GM12892 (cell line): Measurements from ENCODE around the gene TXNDC2.

Source experiments
- DNase-seq: peaks from one replicate; pipeline ENCODE4 v3.0.0; 2011; ENCODE audit not compliant: insufficient read length
- FAIRE-seq: peaks from 2 replicates; lab custom pipeline; 2011; peaks lifted over from hg19 to GRCh38; lab: Jason Lieb, UNC
- POLR2A ChIP-seq: IDR thresholded peaks from 2 replicates; pipeline ENCODE4 v1.6.1; 2011; ENCODE audit warnings: low read depth, low read length, control low read depth
- POLR2AphosphoS5 ChIP-seq: IDR thresholded peaks from 2 replicates; pipeline ENCODE4 v1.6.1; 2011; ENCODE audit warnings: low read depth, low read length, control low read depth
- TAF1 ChIP-seq: IDR thresholded peaks from 2 replicates; pipeline ENCODE4 v1.6.1; 2011; ENCODE audit warnings: low read depth, mild to moderate bottlenecking, control low read depth, low read length, borderline replicate concordance

The TXNDC2 gene

GRCh38 chr18:9933865-9934264, 48.1 kb downstream of the TXNDC2 start:
- no peak for TF ChIP-seq TAF1
- no peak for TF ChIP-seq POLR2AphosphoS5
- no peak for TF ChIP-seq POLR2A
- no peak for DNase-seq
- FAIRE-seq, result no peak

DNA sequence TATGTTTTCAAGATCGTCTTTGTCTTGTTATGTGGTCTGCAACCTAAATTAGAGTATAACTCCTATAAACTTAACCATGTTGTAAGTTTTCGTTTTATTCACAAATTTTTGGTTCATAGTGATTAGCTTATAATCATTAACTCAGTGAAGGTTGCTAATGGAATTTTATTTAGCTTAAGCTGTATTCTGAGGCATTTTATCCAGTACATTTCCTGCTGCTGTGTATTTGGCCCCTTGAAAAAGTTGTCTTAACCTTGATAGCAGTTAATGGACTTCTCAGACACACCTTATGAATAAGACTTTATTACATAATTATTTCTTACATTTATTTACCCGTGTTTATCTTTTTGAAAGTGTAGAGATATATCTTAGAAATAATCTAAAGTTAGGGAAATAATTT, 48.5 kb downstream of the TXNDC2 start:
- no peak for DNase-seq
- TF ChIP-seq POLR2AphosphoS5 (no peak), POLR2A (no peak), TAF1 (no peak)
- FAIRE-seq, result peak; percentile 65
